K562 treated with DMSO at 1 percent for 4 hours (cell line): ENCODE results near the gene ANKS1A. TPM values are rescaled to one million over a fixed set of nuclear protein-coding genes. Genes with fewer than 3 reads are reported as not detected.

Source experiments
- total RNA-seq: library from RNA; unstranded; fragments of 300-600 nt; gene quantifications from 2 replicates; pipeline ENCODE4 v1.2.3, GENCODE V29; 2022; ENCODE audit not compliant: insufficient read depth

Gene ANKS1A
- 10.5 and 13.2 TPM in 2 replicates for total RNA-seq

GRCh38 chr6:34888874-34889555, at the start of gene ANKS1A:
Gene ANKS1A (plus strand): TSS chr6:34889255. CDS start chr6:34889403, 148 bp downstream.

GRCh38 chr6:34887753-34888513, 1.1 kb upstream of the ANKS1A start, which contains the start of gene TAF11:
Gene TAF11 (minus strand): TSS chr6:34888042. CDS start chr6:34887957, 85 bp downstream.

Other genes starting within 250 kb of the ANKS1A start
- gene ILRUN, start 192.5 kb upstream of the ANKS1A start, total RNA-seq, result 99.0 and 117 TPM in 2 replicates
- gene SNRPC, start 131.8 kb upstream of the ANKS1A start, total RNA-seq, result 303 and 356 TPM in 2 replicates
- gene BLTP3A, start 97.2 kb upstream of the ANKS1A start, total RNA-seq, result 13.2 and 15.6 TPM in 2 replicates
- gene TAF11, start 1.2 kb upstream of the ANKS1A start, total RNA-seq, result 30.1 and 41.8 TPM in 2 replicates